Right ventricle myocardium superior (tissue), 1 donor: Measurements from ENCODE around the gene TOX3. TPM values are rescaled to one million over a fixed set of nuclear protein-coding genes. Genes with fewer than 3 reads are reported as not detected.

Experiments
- ATAC-seq: fragments of 200-7000 bp; cut with Tn5 transposase; one replicate; pipeline ENCODE4 v1.9.1; 2020; ENCODE audit warnings: mild to moderate bottlenecking; ENCODE audit not compliant: poor library complexity
- DNase-seq: peaks from one replicate; pipeline ENCODE4 v3.0.0-alpha.2; 2020
- intact Hi-C: fragments of 100-400 bp; cut with DNase I; formaldehyde crosslinking; loops from one replicate; pipeline ENCODE4 v1.11.2; 2022
- total RNA-seq: library from RNA; stranded (reverse); fragmentation: NEBNext Ultra II Directional; extraction: Animal tissue kit (Norgen Biotek cat#: 25700); gene quantifications from one replicate; pipeline ENCODE4 v1.2.1, GENCODE V29; 2021
- donor health status: DM: no; HTN: yes; CAD: no; lungs with severe emphysema.

Gene TOX3
- total RNA-seq, 1 donor from 2014 or later = not detected

DNA sequence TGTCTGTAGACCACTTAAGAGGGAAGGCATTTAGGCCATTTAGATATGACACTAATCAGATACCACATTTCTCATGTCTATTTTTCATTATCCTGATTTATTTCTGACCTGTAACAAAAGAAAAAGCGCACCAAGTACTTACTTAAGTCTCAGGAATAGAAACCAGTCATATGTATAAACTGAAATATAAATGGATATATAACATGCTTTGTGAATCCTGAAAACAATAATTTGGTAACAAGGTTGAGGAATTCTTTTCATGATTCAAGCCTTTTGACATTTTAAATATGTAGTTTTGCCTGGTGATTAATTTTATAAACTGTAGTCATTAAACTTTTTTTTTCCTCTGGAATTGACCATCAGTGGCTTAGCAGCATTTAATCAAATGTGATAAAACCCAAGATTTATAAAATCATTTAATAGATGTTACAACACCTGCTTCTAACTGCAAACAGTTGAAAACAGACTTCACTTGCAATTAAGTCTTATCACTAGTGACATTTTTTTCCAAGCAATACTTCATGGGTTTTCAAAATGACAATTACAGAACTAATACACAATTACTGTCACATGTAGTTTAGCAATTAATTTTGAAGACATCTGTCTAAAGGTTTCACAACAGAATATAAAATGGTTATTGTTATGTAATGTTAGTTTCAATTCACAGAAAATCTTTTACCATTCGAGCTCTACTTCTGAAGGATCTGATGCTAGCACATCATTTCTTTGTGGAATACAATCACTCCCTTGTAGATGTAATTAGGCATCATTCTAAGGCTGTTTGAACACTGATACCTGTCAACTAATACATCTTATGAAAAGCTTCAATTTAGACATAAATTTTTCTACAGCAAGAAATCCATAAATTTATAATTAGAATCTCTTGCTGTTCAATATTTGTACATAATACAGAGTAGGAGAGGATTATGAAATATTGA lies 110.3 kb downstream of the TOX3 start:
- DNase-seq = no peak
- intact Hi-C loops = no loop called here
- no peak for ATAC-seq

DNA sequence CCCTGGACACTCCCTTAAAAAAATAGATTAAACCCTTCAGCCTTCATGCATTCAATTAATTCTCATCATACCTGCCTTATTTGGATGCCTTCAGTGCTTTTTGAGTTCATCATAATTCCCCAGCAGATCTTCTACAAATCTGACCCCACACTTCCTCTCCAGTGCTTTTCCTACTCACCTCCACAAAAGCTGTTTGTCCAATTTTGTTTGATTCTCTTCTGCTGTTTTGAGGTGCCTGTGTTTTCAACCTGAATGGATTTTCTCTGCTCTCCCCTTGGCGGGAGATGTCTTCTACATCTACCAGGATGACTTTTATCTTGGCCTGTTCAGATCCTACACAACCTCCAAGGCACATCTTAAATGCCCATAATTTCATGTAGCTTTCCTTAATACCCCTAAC lies 112.7 kb downstream of the TOX3 start:
- DNase-seq (no peak), ATAC-seq (no peak)
- intact Hi-C loops = no loop called here

DNA sequence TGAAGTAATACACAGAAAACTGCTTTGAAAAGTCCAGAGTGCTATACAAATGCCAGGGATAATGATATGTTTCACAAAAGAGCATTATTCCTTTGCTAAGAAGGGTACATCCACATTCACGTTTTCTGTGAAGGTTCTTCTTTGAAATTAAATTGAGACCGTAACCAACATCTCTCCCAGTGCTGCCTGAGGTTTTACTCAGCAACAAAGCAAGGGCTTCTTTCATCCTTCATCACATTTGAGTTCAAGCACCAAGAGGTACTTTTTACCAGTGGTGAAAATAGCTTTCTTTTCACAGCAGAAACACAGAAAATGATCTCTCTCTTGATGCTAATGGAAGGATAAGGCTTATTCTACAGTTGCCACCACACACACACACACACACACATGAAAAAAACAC lies 113.3 kb downstream of the TOX3 start:
- intact Hi-C loops = no loop called here
- no peak for ATAC-seq
- no peak for DNase-seq

DNA sequence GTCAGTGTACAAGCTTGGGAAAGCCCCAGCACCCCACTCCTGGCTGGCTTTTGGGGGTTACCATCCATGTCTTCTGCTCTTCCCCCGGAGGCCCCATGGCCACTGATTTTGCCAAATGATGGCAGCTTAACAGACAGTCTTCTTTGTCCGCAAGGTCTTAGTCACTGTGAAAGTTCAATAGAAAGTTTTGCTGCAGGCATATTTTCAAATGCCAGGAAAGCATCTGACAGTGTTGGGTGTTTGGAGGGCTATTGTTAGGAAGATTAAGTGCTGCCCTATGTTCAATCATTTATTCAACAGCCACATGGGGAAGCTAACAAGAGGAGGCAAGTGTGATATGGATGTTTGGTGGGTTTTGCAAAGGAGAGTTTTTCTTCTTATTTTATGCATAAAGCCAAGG lies 122.4 kb downstream of the TOX3 start:
- intact Hi-C loops = no loop called here
- ATAC-seq (no peak), DNase-seq (no peak)

DNA sequence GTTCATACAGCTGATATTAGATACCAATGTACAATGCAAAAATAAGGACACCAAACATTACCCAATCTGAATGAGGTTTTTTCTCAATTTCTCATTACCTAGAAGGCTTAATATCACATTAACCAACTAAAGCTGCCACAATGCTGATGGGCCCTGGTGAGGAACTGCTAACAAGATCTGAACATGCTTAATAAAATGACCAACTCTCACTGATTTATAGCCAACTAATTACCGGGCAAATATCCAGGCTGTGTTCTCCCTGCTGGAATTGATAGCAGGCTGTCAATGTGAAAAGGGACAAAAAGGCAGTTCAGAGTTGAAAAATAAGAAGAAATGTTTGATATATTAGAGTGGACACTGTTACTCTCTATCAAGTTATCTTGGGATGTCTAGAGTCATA lies 124.6 kb downstream of the TOX3 start:
- intact Hi-C loops = no loop called here
- no peak for ATAC-seq
- DNase-seq = no peak

DNA sequence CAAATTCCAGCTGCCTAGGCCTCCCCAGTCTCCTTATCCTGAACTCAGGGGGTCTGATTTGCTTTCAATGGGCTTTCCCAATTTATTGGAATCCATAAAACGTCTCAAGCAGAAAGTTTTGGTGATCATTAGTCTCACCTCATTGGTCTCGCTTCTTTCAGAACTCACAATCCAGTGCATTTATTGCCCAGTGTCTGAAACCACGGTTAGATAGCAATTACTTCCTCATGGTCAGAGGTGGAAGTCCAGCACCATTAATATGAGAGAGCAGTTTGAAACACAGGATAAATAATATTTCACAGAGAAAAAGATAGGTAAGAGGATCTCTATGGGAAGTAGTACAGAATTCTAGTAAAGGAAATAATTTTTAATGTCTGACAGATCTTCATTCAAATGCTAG lies 128.7 kb downstream of the TOX3 start:
- intact Hi-C loops = no loop called here
- no peak for ATAC-seq
- no peak for DNase-seq

DNA sequence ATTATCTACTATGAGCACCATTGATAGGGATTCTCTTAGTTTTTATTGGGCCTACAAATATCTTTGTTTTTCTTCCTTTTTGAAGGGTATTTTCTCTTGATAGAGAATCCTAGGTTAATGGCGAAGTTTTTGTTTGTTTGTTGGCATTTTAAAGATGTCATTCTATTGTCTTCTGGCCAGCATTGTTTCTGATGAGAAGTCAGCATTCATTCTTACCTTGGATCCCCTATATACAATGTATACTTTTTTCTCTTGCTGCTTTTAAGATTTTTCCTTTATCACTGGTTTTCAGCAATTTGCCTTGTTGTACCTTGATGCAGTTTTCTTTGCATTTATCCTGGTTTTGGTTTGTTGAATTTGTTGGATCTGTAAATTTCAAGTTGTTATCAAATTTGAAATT lies 130.1 kb downstream of the TOX3 start:
- no peak for ATAC-seq
- no peak for DNase-seq
- intact Hi-C loops = no loop called here

DNA sequence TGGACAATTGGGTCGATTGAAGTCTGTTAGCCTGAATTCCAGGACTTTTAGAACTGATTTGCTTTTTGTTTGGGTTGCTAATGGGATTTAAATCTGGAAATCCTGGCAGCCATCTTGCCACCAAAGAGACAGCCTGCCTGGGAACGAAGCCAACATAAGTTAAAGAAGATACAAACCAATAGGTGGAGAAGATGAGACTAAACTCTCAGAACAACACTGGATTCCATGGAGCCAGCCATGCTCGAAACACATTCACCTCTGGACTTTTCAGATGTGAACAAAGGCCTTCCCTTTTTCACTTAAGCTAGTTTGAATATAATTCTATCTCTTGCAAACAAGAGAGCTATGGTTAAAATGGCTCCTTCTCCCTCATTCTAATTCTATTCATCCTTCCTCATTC lies 135.9 kb downstream of the TOX3 start:
- intact Hi-C loops = no loop called here
- ATAC-seq (no peak), DNase-seq (no peak)

DNA sequence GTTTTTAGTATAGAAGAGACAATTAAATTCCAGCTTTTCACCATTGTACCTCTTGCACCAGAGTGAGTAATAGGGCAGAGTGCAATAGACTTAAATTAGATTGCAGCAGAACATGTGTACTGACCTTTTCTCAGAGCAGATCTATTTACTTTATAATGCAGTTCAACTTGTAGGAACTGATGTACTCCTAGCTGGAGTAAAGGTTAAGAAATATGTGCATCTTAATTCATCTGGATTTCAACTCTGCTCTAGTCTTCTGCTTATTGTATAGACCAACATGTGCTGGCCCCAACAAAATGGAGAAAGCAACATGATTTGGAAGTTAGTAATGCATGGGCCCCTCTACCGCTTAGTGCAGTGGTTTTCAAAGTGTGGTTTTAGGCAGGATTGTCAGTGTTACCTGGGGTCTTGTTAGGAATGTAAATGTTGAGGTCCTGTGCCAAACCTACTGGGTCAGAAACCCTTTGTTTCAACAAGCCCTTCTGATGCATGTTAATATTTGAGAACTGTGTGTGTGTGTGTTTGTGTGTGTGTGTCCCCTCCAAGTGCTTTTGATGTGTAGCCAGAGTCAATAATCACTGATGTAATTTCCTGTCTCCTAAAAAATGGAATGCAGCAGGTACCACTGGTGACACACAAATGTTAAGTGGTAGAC lies 138.6 kb downstream of the TOX3 start:
- intact Hi-C loops = no loop called here
- ATAC-seq (no peak), DNase-seq (no peak)

DNA sequence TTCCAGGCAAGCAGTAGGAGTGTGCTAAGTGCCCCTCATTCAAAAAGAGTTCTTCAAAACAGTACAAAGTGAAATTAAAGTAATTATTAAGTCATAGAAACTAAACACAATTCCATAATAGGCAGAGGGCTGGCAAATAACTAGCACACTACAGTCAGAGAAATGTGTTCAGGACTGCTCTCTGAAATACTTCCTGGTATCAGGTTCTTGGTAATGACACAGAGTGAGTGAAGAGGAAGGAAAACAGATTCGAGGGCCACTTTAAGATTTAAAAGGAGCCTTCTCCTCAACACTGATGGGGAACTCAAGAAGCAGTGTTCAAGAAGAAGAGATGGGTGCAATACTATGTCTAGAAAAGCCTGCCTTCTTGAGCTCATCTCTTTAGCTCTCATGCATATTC lies 139.2 kb downstream of the TOX3 start:
- ATAC-seq = no peak
- intact Hi-C loops = no loop called here
- no peak for DNase-seq

DNA sequence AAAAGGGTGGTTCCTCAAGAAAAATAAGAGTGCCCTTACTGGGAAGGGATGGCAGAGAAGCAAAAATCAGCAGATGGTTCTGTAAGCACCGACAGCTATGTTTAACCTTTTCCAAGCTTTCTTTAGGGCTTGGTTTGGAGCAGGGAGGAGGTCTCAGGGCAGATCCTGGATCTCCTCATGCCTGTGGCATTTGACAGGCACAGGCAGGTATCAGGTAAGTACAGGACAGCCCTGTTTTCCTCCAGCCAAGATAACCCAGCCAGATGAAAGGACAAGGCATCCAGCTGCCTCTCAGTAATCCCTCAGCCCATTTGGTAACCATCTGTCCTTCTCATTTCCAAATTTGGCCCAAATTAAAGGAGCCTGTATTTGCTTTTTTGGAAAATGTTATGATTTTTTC lies 141.5 kb downstream of the TOX3 start:
- ATAC-seq (no peak), DNase-seq (no peak)
- intact Hi-C loops = no loop called here

DNA sequence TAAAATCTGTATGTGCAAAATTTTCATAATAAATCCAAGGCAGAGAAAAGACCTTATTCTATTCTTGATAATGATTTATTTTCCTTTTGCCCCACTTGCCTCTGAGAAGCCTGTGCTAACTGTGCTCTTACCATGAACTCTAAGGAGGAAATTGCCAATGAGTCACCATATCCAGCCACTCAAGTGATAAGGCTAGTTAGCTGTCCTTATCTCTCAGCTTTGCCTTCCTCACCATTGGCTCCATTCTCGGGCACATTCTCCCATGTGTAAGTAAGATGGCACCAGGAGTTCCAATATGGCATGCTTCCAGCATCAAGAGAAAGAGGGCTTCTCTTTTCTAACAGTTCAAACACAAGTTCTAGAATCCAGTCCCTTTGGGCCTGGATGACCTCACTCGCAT lies 142.4 kb downstream of the TOX3 start:
- DNase-seq = no peak
- intact Hi-C loops = no loop called here
- no peak for ATAC-seq

DNA sequence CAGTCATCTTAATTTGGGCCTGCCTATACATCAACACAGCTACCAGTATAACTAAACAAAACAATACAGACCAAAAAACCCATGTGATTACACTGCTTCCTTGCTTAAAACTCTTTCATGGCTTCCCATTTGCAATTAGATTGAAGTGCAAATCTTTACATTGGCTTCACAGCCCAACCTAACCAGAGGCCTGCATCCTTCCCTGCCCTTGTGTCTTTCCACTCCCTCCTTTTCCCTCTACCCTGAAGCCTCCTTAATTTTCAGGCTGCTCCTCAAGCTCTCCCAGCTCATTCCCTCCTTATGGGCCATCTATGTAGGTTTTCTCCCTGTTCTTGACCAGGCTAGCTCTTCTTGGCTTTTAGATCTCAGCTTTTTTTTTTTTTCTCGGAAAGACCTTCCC lies 147.8 kb downstream of the TOX3 start:
- DNase-seq (no peak), ATAC-seq (no peak)
- intact Hi-C loops = no loop called here

DNA sequence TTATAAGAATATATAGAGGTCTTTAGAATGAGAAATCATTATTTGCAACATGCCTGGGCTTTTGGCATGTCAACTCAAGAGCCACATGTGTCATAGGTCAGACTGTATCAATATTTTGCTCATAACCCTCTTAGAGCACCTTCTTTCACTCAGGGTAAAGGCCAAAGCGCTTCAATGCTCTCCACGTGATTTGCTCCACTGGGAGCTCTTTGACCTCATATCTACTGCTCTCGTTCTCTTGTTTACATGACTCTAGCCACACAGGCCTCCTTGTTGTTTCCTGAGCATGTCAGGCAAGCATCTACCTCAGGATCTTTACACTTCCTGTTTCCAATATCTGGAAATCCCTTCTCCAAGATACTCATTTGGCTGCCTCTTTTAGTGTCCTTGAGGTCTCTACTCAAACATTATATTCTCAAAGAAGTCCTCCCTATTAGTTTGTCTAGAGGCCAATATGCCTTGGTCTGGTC lies 148.4 kb downstream of the TOX3 start:
- DNase-seq = no peak
- ATAC-seq = no peak

DNA sequence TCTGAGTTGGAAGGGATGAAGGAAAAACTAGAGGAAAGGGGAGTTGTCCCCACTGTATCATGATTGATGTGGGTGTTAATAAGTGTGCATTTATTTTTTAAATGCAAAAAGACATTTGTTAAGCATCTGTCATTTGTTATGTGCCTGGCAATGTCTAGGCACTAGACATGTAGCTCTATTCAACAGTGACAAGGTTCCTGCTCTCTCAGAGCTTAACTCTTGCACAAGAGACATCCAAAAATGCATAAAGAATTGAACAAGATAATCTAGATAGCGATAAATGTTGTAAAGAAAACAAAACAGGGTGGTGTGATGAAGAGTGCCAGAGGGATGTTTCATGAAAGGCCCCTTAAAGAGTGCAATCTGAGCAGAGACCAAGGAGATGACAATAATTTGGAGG lies 148.9 kb downstream of the TOX3 start:
- DNase-seq (no peak), ATAC-seq (no peak)
- intact Hi-C loops = no loop called here

More for the DNA sequence above, 148.4 kb downstream of the TOX3 start:
- intact Hi-C loops = no loop called here

DNA sequence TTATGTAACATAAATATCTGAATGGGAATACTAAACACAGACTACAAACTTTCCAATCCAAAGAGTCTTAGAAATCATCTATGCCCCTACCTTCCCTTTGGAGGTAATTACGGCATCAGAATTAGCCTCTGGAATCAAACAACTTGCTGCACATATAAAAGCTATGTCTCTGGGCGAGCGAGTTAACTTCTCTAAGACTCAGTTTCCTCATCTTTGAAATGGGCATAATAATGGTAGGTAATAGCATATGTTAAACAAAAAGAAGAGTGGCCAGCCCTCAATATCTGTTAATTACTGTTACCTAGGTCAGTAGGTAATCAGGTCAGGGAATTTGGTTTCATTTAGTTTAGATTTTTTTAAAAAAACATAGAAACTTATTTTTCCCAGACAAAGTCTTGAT lies 153.5 kb downstream of the TOX3 start:
- DNase-seq (no peak), ATAC-seq (no peak)
- intact Hi-C loops = no loop called here

DNA sequence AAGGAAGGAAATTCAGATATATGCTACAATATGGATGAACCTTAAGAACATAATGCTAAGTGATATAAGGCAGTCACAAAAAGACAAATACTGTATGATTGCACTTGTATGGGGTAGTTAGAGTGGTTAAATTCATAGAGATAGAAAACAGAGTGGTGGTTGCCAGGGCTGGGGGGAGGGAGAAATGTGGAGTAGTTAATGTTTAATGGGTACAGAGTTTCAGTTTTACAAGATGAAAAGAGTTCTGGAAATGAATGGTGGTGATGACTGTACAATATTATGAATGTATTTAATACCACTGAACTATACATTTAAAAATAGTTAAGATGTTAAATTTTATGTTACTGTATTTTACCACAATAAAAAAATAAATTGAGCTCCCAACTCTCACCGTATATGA lies 157.9 kb downstream of the TOX3 start:
- ATAC-seq = no peak
- intact Hi-C loops = no loop called here
- no peak for DNase-seq
